ENCODE results near the gene PGA4.
"Not testable (repeated sequence)": the region's sequence is repeated elsewhere in the genome, so short reads cannot be mapped to it uniquely, and the experiment has no call there.

- TF ChIP-seq CTCF, POLR2A (IDR thresholded peaks at IDR 0.05): not testable (repeated sequence)
These were observed 18.1 kb downstream of the PGA4 start for GRCh38 chr11:61240288-61240687.
